H54 (cell line): ENCODE results near the gene PTTG1.

Source experiments
- DNase-seq: peaks from one replicate; pipeline ENCODE4 v3.0.0; 2011; ENCODE audit warnings: low spot score, mixed read lengths; ENCODE audit not compliant: insufficient read length
- FAIRE-seq: peaks from 3 replicates; lab custom pipeline; 2011; peaks lifted over from hg19 to GRCh38; lab: Jason Lieb, UNC
- POLR2A ChIP-seq: IDR thresholded peaks from 2 replicates; pipeline ENCODE4 v1.6.1; 2011; ENCODE audit warnings: low read depth, mild to moderate bottlenecking, low read length

The PTTG1 gene

GRCh38 chr5:160437271-160437670 is 15.6 kb downstream of the PTTG1 start:
- no peak for TF ChIP-seq POLR2A
- FAIRE-seq (no peak), DNase-seq (no peak)

- TF ChIP-seq POLR2A = no peak
- FAIRE-seq (peak; percentile 41), DNase-seq (no peak)
These were observed 16.9 kb downstream of the PTTG1 start for GRCh38 chr5:160438316-160439204.

- peak; percentile 66 for DNase-seq
- no peak for TF ChIP-seq POLR2A
- peak; percentile 55 for FAIRE-seq
These were observed 17.5 kb downstream of the PTTG1 start for GRCh38 chr5:160439205-160439600.

GRCh38 chr5:160441311-160441781 is 19.7 kb downstream of the PTTG1 start:
- TF ChIP-seq POLR2A = no peak
- FAIRE-seq (no peak), DNase-seq (no peak)

- no peak for DNase-seq
- no peak for FAIRE-seq
- TF ChIP-seq POLR2A = no peak
These were observed 21.3 kb downstream of the PTTG1 start for GRCh38 chr5:160442824-160443431.

GRCh38 chr5:160444407-160444806 is 22.8 kb downstream of the PTTG1 start:
- DNase-seq = no peak
- FAIRE-seq = no peak
- TF ChIP-seq POLR2A = no peak

GRCh38 chr5:160445132-160445531 is 23.5 kb downstream of the PTTG1 start:
- TF ChIP-seq POLR2A = no peak
- FAIRE-seq (no peak), DNase-seq (no peak)

- TF ChIP-seq POLR2A = no peak
- FAIRE-seq (no peak), DNase-seq (no peak)
These were observed 24.1 kb downstream of the PTTG1 start for GRCh38 chr5:160445751-160446150.

GRCh38 chr5:160448886-160449285 is 27.2 kb downstream of the PTTG1 start:
- TF ChIP-seq POLR2A = no peak
- DNase-seq (no peak), FAIRE-seq (no peak)

GRCh38 chr5:160449458-160449857 is 27.8 kb downstream of the PTTG1 start:
- no peak for FAIRE-seq
- DNase-seq = no peak
- TF ChIP-seq POLR2A = no peak

- DNase-seq = no peak
- FAIRE-seq = no peak
- no peak for TF ChIP-seq POLR2A
These were observed 28.7 kb downstream of the PTTG1 start for GRCh38 chr5:160450164-160450932.

- FAIRE-seq (no peak), DNase-seq (no peak)
- TF ChIP-seq POLR2A = no peak
These were observed 29.6 kb downstream of the PTTG1 start for GRCh38 chr5:160451281-160451680.

GRCh38 chr5:160452036-160452435 is 30.4 kb downstream of the PTTG1 start:
- no peak for FAIRE-seq
- no peak for TF ChIP-seq POLR2A

GRCh38 chr5:160452795-160453194 is 31.1 kb downstream of the PTTG1 start:
- no peak for DNase-seq
- TF ChIP-seq POLR2A = no peak
- FAIRE-seq = no peak

More at GRCh38 chr5:160452036-160452435, 30.4 kb downstream of the PTTG1 start:
- DNase-seq = no peak
